HepG2 (cell line): ENCODE data around the gene GLDC.

Experiments
- ATF3 ChIP-seq: sonication (generic); formaldehyde crosslinking; IDR thresholded peaks from 2 replicates; pipeline ENCODE4 v1.4.0; 2020; ENCODE audit warnings: missing genetic modification reagents
- HBP1 ChIP-seq: IDR thresholded peaks from 2 replicates; pipeline ENCODE4 v1.6.1; 2016; ENCODE audit warnings: low read depth, control low read depth
- IRF2 ChIP-seq: IDR thresholded peaks from 2 replicates; pipeline ENCODE4 v1.6.1; 2018; ENCODE audit warnings: missing genetic modification reagents, missing compliant biosample characterization
- NFATC3 ChIP-seq: sonication (generic); formaldehyde crosslinking; IDR thresholded peaks from 2 replicates; pipeline ENCODE4 v1.5.1; 2020; ENCODE audit warnings: mild to moderate bottlenecking, missing genetic modification reagents
- SMARCE1 ChIP-seq: fragments of 450-650 bp; IDR thresholded peaks from 2 replicates; pipeline ENCODE4 v1.6.1; 2017; ENCODE audit warnings: borderline replicate concordance
- ZNF367 ChIP-seq: sonication (generic); formaldehyde crosslinking; IDR thresholded peaks from 2 replicates; pipeline ENCODE4 v1.4.0; 2020; ENCODE audit warnings: missing genetic modification reagents, borderline replicate concordance

DNA sequence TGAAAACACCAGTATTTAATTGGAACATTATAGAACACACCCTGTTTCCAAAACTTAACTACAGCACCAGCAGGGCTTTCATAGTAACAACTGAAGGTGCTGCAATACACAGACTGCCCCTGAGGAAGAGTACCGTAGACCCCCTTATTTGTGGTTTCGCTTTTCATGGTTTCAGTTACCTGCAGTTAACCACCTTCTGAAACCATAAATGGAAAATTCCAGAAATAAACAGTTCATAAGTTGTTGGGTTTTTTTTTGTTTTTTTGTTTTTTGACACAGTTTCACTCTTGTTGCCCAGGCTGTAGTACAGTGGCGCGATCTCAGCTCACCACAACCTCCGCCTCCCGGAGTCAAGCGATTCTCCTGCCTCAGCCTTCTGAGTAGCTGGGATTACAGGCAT is 9.5 kb upstream of the GLDC start:
- TF ChIP-seq SMARCE1 (no peak), IRF2 (no peak), ATF3 (no peak), HBP1 (CRISPR knock-in tag) (no peak), ZNF367 (no peak), NFATC3 (CRISPR knock-in tag) (no peak)
